Peyer's patch (tissue), 4 donors: ENCODE data around the gene MT4. TPM values are rescaled to one million over a fixed set of nuclear protein-coding genes. Genes with fewer than 3 reads are reported as not detected.

Experiments used
- DNase-seq, 3 donors: peaks; one replicate each; pipeline ENCODE4 v3.0.0-alpha.2; 2017 to 2019
- H3K27ac ChIP-seq, 4 donors: fragments of 200-600 bp; sonication (generic); one replicate each; pipeline ENCODE4 v1.5.1; 2016 to 2019
- H3K27me3 ChIP-seq, 2 donors: fragments of 200-600 bp; sonication (generic); one replicate each; pipeline ENCODE4 v1.5.1; 2019
- H3K36me3 ChIP-seq, 3 donors: fragments of 200-600 bp; sonication (generic); one replicate each; pipeline ENCODE4 v1.5.1; 2016 to 2019
- H3K4me1 ChIP-seq, 4 donors: fragments of 200-600 bp; sonication (generic); one replicate each; pipeline ENCODE4 v1.5.1; 2016 to 2019
- H3K4me3 ChIP-seq, 4 donors: fragments of 200-600 bp; sonication (generic); 1 replicate in 3 of 4; 2 replicates in 1 of 4; pipeline ENCODE4 v1.5.1; 2016 to 2019; ENCODE audit warnings: mild to moderate bottlenecking in 1 of 4
- H3K9me3 ChIP-seq, 4 donors: fragments of 200-600 bp; sonication (generic); one replicate each; pipeline ENCODE4 v1.5.1; 2016 to 2019; ENCODE audit warnings: mild to moderate bottlenecking in 1 of 4
- POLR2A ChIP-seq, 2 donors: fragments of 450-650 bp; IDR thresholded peaks; one replicate each; pipeline ENCODE4 v1.5.1; 2017; ENCODE audit warnings: antibody characterized with exemption in 2 of 2, mild to moderate bottlenecking in 2 of 2, moderate library complexity in 2 of 2
- total RNA-seq, 4 donors: library from RNA; depleted of rRNA; stranded (reverse); fragments of >200 nt; gene quantifications; one replicate each; pipeline ENCODE4 v1.1.0, GENCODE V29; 2016
- TF ChIP-seq, protein P1 (sequence below), 6 experiments: fragments of 450-650 bp in 4 of 6; fragments of 200-600 bp in 2 of 6; sonication (generic) in 1 of 6; IDR thresholded peaks; one replicate each; pipeline ENCODE4 v1.5.1; 2017 to 2019; ENCODE audit warnings: antibody characterized with exemption in 6 of 6, mild to moderate bottlenecking in 3 of 6, moderate library complexity in 1 of 6

MT4 gene
- total RNA-seq, 4 donors from 2014 or later: not detected

DNA sequence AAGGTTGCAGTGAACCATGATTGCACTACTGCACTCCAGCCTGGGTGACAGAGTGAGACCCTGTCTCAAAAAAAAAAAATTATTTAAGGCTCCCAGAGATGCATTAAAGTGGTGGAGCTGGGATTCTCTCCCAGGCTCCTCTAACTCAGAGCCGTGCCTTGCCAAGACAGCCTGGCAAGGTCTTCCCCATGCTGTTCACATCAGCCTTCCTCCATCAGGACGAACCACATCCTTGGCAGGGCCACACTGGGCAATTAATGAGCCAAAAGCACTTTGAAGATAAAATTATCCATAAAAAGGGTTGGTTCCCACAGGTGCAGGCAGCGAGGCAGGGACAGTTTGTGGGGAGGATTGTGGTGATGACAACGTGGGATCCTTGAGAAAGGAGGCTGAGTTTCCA lies 25.2 kb upstream of the MT4 start:
- TF ChIP-seq, protein P1, sequence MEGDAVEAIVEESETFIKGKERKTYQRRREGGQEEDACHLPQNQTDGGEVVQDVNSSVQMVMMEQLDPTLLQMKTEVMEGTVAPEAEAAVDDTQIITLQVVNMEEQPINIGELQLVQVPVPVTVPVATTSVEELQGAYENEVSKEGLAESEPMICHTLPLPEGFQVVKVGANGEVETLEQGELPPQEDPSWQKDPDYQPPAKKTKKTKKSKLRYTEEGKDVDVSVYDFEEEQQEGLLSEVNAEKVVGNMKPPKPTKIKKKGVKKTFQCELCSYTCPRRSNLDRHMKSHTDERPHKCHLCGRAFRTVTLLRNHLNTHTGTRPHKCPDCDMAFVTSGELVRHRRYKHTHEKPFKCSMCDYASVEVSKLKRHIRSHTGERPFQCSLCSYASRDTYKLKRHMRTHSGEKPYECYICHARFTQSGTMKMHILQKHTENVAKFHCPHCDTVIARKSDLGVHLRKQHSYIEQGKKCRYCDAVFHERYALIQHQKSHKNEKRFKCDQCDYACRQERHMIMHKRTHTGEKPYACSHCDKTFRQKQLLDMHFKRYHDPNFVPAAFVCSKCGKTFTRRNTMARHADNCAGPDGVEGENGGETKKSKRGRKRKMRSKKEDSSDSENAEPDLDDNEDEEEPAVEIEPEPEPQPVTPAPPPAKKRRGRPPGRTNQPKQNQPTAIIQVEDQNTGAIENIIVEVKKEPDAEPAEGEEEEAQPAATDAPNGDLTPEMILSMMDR (IDR thresholded peaks at IDR 0.05): no peak
- no peak for TF ChIP-seq POLR2A (IDR thresholded peaks at IDR 0.05)
- no peaks in the 10 kb centered on the region for H3K4me1 ChIP-seq
- H3K27ac ChIP-seq: no peak overlapping the region
- no peaks in the 10 kb centered on the region for H3K27me3 ChIP-seq
- no peak for DNase-seq
- H3K4me3 ChIP-seq: no peak overlapping the region
- H3K36me3 ChIP-seq: no peaks in the 10 kb centered on the region
- H3K9me3 ChIP-seq: no peaks in the 10 kb centered on the region

DNA sequence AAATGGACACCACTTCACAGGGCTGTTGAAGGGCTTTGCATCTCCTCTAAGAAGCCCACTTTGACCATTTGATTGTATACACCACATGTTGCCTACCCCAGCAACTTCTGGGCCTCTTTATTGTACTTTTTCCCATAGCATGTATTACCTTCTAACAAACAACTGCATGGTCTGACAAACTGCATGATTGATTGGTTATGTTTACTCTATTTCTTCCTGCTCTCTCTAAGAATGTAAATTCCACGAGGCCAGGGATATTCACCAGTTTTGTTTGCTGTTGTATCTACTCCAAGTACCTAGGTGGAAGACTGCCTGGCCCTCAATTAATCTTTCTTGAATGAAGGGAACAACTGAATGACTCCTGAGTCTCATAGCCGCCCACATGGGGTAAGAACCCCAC lies 22.8 kb upstream of the MT4 start:
- no peak overlapping the region for H3K4me3 ChIP-seq
- no peak for TF ChIP-seq POLR2A (IDR thresholded peaks at IDR 0.05)
- TF ChIP-seq, protein P1 (IDR thresholded peaks at IDR 0.05): no peak
- H3K4me1 ChIP-seq: no peaks in the 10 kb centered on the region
- H3K27ac ChIP-seq: no peak overlapping the region
- DNase-seq: no peak
- H3K36me3 ChIP-seq: no peaks in the 10 kb centered on the region
- H3K9me3 ChIP-seq: no peaks in the 10 kb centered on the region
- H3K27me3 ChIP-seq: no peaks in the 10 kb centered on the region

DNA sequence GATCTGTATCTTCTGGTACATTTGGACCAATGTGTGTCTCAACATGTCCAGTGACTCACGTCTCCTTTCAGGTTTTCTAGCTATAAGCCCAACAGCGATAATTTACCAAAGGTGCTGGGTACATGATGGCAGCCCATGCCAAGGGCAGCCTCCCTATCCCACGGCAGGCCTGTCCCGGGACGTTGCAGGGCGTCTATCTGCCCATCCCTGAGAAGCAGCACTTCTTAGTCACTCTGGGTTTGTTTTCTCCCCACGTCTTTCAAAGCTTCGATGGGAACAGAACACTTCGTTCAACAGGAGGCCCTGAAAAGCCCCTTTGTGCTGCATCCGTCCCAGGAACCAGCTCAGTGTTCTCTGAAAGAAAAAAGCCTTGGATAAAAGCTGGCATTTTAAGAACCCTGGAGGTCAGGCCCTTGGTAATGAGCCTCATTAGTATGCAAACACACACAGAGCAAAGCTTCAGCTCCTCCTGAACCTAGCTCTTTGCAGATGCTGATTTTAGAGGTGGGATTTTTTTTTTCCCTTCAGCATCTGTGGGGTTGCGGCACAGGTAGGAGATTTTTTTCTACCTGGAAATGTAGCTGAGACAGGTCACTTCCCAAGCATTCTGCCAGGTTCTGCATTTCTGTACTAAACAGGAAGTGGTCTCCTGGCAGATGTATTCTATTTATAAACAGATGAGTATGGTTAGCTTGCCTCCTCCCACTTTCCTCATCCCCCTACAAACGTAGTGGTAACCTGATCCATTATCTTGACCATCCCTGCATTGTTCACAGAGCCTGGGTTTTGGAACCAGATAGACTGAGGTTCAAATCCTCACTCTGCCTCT lies 17.5 kb upstream of the MT4 start:
- H3K27me3 ChIP-seq: no peaks in the 10 kb centered on the region
- H3K36me3 ChIP-seq: no peaks in the 10 kb centered on the region
- TF ChIP-seq POLR2A (IDR thresholded peaks at IDR 0.05): no peak
- TF ChIP-seq, protein P1 (IDR thresholded peaks at IDR 0.05): no peak
- no peak overlapping the region for H3K27ac ChIP-seq
- DNase-seq: no peak
- H3K4me3 ChIP-seq: no peak overlapping the region
- H3K9me3 ChIP-seq: no peaks in the 10 kb centered on the region
- H3K4me1 ChIP-seq: no peaks in the 10 kb centered on the region

DNA sequence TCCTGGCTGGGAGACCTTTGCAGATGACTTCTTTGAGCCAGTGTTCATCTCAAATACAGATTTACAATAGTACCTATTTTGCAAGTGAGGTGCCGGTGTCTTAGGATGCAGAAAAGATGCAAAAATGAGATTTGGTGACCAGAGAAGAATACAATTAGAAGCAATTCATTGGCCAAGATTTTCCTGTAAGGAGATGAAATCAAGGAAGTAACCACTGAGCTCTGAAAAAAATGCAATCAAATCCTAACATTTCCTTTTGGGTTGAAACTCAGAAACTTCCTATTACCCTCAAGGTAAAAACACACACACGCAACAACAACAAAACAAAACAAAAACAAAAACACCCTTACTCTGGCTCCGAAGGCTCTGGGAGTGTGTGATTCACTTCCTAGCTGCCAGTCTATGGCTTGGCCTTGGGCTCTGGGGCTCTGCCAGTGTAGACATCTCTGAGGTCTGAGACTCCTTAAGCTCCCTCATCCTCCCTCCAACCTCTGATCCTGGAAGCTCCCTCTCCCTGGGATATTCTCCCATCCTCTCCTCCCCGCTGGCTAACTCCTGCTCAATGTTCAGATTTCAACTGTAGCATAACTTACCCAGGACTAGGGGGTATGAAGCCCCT lies 16.8 kb upstream of the MT4 start:
- TF ChIP-seq POLR2A (IDR thresholded peaks at IDR 0.05): no peak
- TF ChIP-seq, protein P1 (IDR thresholded peaks at IDR 0.05): no peak
- no peak overlapping the region for H3K4me3 ChIP-seq
- no peaks in the 10 kb centered on the region for H3K4me1 ChIP-seq
- no peaks in the 10 kb centered on the region for H3K36me3 ChIP-seq
- DNase-seq: no peak
- no peaks in the 10 kb centered on the region for H3K9me3 ChIP-seq
- no peaks in the 10 kb centered on the region for H3K27me3 ChIP-seq
- no peak overlapping the region for H3K27ac ChIP-seq

DNA sequence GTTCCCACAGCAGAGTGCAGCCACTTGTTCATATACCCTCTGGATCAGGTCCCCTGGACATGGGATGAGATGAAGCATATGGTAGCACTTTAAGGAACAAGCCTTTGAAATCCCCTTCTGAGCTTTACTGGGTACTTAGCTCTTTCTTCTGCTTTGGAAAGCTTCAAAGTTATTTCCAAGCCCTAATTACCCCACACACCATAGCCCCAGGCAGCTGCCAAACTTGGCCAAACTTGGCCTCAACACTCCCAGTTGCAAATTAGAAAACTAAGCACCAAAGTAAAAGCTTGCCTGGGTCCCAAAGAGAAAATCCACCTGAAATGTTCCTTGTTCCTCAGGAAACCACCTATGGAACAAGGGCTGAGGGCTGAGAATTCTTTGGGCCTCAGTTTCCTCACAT lies 15.7 kb upstream of the MT4 start:
- Histone ChIP-seq H3K4me3 (no peak overlapping the region), H3K9me3 (no peaks in the 10 kb centered on the region), H3K27ac (no peak overlapping the region), H3K4me1 (no peaks in the 10 kb centered on the region), H3K36me3 (no peaks in the 10 kb centered on the region), H3K27me3 (no peaks in the 10 kb centered on the region)
- DNase-seq: no peak
- TF ChIP-seq, protein P1 (IDR thresholded peaks at IDR 0.05): no peak
- TF ChIP-seq POLR2A (IDR thresholded peaks at IDR 0.05): no peak
